HG03066 (cell line): Measurements from ENCODE around the gene TFCP2L1.

Source experiments
- ATAC-seq: cut with Tn5 transposase; IDR thresholded peaks from one replicate; pipeline ENCODE4 v1.9.1; 2021; ENCODE audit warnings: low read depth; ENCODE audit not compliant: unreplicated experiment

Gene TFCP2L1

DNA sequence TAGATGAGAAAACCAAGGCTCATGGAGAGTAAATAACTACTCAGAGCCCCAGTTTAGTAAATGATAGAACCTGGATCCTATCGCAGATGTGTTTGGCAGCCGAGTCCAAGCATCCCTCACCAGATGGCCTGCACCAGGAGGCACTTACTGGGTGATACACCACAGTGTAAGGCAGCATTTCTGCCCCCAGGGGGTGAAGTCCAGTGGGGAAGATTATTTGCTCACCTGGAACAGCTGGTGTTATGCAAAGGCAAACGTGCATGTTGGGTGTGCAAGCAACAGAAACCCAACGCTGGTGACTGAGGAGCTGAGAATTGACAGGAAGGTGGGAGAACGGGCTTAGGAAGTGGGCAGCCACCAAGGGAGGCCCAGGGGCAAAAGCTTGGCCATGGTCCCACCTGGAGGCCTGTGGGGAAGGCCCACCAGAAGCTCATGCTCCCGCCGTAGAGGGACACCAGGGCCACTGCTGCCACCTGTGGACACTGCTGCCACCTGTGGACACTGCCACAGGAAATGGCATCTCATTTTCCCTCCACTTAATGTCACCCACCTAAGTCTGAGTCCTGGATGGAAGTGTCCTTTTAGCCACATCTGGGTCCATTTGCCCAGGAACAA is 100.6 kb downstream of the TFCP2L1 start:
- no peak for ATAC-seq

DNA sequence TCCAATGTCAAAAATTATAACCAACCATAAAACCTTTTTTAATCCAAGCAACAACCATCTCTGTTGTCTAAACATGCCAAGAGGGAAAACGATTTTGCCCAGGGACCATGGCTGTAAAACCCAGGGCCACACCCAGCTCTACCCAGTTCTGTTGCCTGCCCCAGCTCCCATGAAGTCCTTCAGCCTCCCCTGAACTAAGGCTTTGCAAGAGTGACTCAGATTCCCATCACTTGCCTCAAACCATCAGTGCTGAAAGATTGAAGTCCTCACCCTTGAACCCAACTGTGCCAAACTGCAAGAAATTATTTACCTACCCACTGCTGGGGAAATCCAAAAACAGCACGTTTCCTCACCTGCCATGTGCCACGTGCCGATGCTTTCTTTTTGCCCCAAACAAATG is 102.5 kb downstream of the TFCP2L1 start:
- ATAC-seq = no peak

- ATAC-seq = no peak
Observed at GRCh38 chr2:121179467-121179866, 105.5 kb downstream of the TFCP2L1 start.

DNA sequence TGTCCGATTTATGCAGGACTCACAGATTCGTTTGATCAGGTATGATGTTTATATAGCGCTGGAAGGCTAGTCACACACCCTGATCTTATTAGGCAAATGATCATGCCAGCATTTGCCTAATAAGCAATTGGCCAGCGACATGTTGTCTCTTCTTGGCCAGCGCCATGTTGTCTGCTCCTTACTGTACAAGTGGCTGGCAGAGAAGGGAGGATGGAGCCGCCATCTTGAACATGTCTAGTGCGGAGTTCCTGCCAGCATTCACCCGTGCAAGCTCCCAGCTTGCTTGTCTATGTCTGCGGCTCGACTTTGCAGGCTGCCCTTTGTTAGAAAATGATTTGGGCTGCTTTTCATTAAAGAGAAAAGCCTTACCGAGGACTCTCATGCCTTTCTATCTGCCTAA is 106.3 kb downstream of the TFCP2L1 start:
- ATAC-seq = no peak

DNA sequence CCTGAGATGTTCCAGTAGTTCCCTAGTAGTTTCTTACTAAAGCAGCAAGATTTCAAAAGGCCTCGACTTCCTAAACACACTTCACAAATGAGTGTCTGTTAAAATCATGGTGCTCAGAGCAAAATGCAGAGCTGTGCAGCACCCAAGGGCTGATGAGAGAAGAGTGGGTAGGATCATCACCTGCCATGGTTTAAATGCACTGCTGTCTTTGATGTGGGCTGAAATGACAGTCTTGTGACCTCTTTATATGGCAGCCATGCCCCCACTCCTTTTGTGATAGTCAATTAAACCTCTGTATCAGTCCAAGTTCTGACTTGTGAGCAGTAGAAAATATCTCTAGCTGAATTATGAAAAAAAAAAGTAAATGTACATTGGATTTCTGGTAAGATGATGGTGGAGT is 107.1 kb downstream of the TFCP2L1 start:
- no peak for ATAC-seq

DNA sequence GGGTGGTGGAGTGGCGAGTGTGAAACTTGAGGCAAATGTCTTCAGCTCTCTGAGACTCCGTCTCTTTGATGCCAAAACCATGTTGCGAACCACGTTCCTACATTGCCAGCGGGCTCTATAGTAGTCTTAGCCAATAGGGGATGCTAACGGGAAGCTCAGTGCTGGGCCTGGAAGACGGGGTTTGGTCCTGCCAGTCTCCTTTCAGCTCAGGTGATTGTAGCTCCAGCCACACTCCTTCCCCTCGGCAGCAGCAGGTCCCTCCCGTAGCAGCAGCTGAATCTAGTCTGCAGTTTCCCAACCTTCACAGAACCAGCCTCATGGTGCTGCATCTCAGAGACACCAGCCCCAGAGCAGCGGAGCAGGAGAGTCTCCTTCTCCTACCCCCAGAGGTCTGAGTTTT is 109.7 kb downstream of the TFCP2L1 start:
- no peak for ATAC-seq

- no peak for ATAC-seq
Observed at GRCh38 chr2:121173806-121174205, 111.2 kb downstream of the TFCP2L1 start.

DNA sequence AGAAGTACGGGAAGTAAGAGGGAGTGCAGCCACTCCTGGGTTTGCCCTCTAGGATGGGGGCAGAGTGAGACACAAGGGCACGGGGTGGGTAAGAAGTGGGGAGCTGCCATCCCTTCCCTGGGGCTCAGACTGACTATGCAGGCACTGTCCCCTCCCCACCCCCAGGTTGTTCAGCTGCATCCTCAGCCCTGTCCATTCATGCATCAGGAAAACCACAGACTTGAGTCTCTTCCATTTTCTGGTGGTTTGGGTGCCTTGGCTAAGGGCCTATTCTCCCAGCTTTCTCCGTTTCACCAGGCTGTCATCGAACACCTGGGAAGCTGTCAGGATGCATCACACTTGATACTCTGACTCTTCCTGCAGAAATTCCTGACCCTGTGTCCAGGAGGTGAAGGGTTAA is 111.9 kb downstream of the TFCP2L1 start:
- no peak for ATAC-seq

DNA sequence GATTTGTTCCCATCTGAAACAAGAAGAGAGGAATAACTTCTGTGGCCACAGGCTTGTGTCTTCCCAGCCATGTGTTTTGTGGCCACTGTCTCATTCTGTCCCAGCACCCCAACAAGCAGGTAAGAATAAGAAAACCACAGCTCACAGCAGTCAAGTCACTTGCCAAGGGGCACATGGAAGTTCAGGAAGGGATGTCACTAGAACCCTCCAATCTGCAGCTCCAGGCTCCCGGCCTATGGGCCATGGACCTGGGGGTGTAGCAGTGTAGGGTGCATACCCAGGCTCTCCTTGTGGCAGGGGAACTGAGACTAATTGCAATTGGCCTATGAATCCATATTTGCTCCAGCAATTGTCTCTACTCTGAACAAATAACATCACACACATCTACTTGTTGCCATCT is 112.5 kb downstream of the TFCP2L1 start:
- no peak for ATAC-seq

GRCh38 chr2:121171625-121172119 is 113.3 kb downstream of the TFCP2L1 start:
- no peak for ATAC-seq

DNA sequence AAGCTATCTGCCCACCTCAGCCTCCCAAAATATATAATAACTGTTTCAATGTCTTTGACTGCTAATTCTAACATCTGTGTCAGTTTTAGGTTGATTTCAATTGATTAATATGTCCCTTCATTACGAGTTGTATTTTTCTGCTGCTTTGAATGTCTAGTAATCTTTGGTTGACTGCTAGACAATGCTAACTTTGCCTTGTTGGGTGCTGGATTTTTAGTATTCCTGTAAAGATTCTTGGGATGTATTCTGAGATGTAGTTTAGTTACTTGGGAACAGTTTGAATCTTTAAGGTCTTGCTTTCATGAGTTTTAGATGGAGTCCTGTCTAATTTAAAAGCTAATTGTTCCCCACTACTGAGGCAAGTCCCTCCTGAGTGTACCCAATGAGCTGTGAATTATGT is 114.4 kb downstream of the TFCP2L1 start:
- no peak for ATAC-seq

- no peak for ATAC-seq
Observed at GRCh38 chr2:121167411-121167810, 117.6 kb downstream of the TFCP2L1 start.
